ENCODE measurements around the gene YIF1B. TPM values are rescaled to one million over a fixed set of nuclear protein-coding genes. Genes with fewer than 3 reads are reported as not detected.

Gene YIF1B
- total RNA-seq, 1 donor from 2014 or later: 33.0 TPM

GRCh38 chr19:38336638-38337359 is 21.1 kb upstream of the YIF1B start:
- H3K4me3 ChIP-seq: peak overlapping the region; percentile 71
- intact Hi-C loops (cut with micrococcal nuclease): no loop called here
- H3K27me3 ChIP-seq (ENCODE audit: low read depth): no peaks in the 10 kb centered on the region
- H3K27ac ChIP-seq (replicated peaks): peak overlapping the region; percentile 97
- peak; percentile 94 for DNase-seq
- peaks cover 11% of the 10 kb centered on the region for H3K4me1 ChIP-seq
- TF ChIP-seq CTCF (IDR thresholded peaks at IDR 0.05; ENCODE audit: borderline replicate concordance): no peak
- H3K9me3 ChIP-seq (replicated peaks): no peaks in the 10 kb centered on the region
- H3K36me3 ChIP-seq: no peaks in the 10 kb centered on the region

DNA sequence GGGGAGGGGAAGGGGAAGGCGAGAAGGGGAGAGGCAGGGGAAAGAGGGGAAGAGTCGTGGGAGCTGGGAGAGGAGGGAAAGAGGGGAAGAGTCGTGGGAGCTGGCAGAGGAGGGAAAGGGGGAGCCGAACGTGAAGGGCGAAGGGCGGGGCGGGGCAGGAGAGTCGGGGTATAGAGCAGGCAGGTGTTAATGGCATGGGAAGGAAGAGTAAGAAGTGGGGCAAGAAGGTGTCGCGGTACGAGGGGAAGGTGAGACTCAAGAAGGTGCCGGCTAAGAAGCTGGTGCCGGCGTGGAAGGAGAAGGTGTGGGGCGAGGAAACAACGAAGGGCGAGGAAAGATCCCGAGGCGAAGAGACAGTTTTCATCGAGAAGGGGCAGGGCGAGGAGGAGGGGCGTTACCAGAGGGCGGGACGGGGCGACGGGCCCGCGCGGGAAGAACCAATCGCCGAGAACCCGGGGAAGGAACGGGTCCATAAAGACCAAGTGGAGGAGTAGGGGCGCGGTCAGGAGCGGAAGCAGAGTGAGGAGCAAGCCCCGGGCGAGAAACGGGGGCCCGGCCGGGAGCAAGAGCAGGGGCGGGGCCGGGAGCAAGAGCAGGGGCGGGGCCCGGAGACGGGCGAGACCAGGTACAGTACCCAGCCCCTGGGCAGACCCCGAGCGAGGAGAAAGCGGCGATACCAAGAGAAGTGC is 20.3 kb upstream of the YIF1B start:
- peak overlapping the region; percentile 71 for H3K4me3 ChIP-seq
- no peaks in the 10 kb centered on the region for H3K36me3 ChIP-seq
- H3K4me1 ChIP-seq: peaks cover 11% of the 10 kb centered on the region
- peak overlapping the region; percentile 97 for H3K27ac ChIP-seq (replicated peaks)
- TF ChIP-seq CTCF (IDR thresholded peaks at IDR 0.05; ENCODE audit: borderline replicate concordance): no peak
- H3K9me3 ChIP-seq (replicated peaks): no peaks in the 10 kb centered on the region
- no peaks in the 10 kb centered on the region for H3K27me3 ChIP-seq (ENCODE audit: low read depth)
- intact Hi-C loops (cut with micrococcal nuclease): no loop called here
- DNase-seq: peak; percentile 96

DNA sequence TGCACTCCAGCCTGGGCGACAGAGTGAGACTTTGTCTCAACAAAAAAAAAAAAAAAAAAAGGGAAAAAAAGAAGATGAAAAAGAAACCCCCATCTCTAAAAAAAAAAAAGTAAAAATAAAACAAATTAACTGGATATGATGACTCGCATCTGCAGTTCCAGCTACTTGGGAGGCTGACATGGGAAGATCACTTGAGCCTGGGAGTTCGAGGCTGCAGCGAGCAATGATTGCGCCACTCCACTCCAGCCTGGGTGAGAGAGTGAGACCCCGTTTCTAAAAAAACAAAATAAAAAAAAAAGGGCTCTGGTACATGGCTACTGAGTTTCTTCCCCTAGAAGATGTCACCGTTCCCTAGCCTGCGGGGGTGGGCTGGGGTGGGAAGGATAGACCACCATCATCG is 17.5 kb upstream of the YIF1B start:
- Histone ChIP-seq H3K27ac (replicated peaks) (no peak overlapping the region), H3K4me3 (no peak overlapping the region), H3K4me1 (peaks cover 11% of the 10 kb centered on the region), H3K36me3 (peaks cover 2% of the 10 kb centered on the region), H3K27me3 (ENCODE audit: low read depth) (no peaks in the 10 kb centered on the region), H3K9me3 (replicated peaks) (no peaks in the 10 kb centered on the region)
- intact Hi-C loops (cut with micrococcal nuclease): loop anchor here (5.0 kb wide), 1 partner anchor 91 kb away; no protein-coding TSS in a partner anchor
- TF ChIP-seq CTCF (IDR thresholded peaks at IDR 0.05; ENCODE audit: borderline replicate concordance): no peak
- DNase-seq: no peak

DNA sequence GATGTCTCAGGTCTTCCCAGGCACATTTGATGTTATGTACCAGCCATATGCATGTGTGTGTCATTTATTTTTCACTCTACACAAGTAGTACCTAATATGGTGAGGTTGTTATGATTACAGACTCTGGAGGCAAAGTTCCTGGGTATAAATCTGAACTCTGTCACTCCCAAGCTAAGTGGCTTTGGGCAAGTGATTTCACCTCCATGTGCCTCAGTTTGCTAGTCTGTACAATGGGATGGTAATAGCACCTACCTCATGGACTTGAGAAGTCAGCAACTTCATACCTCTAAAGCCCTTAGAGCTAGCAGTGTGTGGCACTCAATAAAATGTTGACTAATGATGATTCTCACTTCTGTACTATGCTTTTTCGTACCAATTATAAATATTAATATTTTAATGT is 16.0 kb upstream of the YIF1B start:
- Histone ChIP-seq H3K4me1 (peaks cover 4% of the 10 kb centered on the region), H3K9me3 (replicated peaks) (no peaks in the 10 kb centered on the region), H3K4me3 (no peak overlapping the region), H3K27ac (replicated peaks) (no peak overlapping the region), H3K36me3 (peaks cover 17% of the 10 kb centered on the region), H3K27me3 (ENCODE audit: low read depth) (no peaks in the 10 kb centered on the region)
- no peak for DNase-seq
- intact Hi-C loops (cut with micrococcal nuclease): loop anchor here (5.0 kb wide), 1 partner anchor 89 kb away; no protein-coding TSS in a partner anchor
- no peak for TF ChIP-seq CTCF (IDR thresholded peaks at IDR 0.05; ENCODE audit: borderline replicate concordance)

- no peaks in the 10 kb centered on the region for H3K4me1 ChIP-seq
- no peak overlapping the region for H3K4me3 ChIP-seq
- H3K27ac ChIP-seq (replicated peaks): no peak overlapping the region
- no peak for DNase-seq
- intact Hi-C loops (cut with micrococcal nuclease): loop anchor here (5.0 kb wide), 1 partner anchor 87 kb away; no protein-coding TSS in a partner anchor
- no peaks in the 10 kb centered on the region for H3K9me3 ChIP-seq (replicated peaks)
- peaks cover 29% of the 10 kb centered on the region for H3K36me3 ChIP-seq
- H3K27me3 ChIP-seq (ENCODE audit: low read depth): no peaks in the 10 kb centered on the region
- no peak for TF ChIP-seq CTCF (IDR thresholded peaks at IDR 0.05; ENCODE audit: borderline replicate concordance)
Measured at GRCh38 chr19:38329651-38330050, 13.9 kb upstream of the YIF1B start.
